ENCODE results near the gene SH3GLB2. TPM values are rescaled to one million over a fixed set of nuclear protein-coding genes. Genes with fewer than 3 reads are reported as not detected.

The SH3GLB2 gene
- total RNA-seq, 5 donors from 2014 or later (not counting 1 experiment from before 2014, with no cell fraction given): 85.8 to 140 (median 131) TPM

DNA sequence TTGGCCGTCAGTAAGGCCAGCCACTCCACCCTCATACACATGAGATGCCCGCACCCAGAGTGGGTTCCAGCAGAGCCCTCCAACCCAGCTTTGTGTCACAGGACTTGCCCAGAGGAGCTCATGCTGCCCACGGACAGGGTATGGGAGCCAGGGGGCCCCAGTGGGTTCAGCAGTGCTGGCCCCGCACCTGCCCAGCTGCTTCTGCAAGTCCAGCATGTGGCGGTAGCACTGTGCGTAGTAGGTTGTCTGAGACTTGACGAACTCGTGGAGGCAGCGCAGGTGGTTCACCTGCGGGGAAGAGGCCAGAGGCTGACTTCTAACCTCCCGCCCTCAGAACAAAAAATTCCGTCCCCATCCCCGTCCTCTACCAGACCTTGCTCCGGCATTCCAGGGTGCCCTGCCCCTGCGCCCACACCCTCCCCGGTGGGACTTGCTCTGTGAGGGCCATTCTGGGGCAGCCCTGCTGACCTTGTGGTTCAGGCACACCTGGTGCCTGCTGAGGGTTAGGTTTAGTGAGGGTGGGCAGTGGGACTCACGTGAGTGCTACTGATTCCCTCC is 18.5 kb downstream of the SH3GLB2 start:
- Histone ChIP-seq H3K4me3 (ENCODE audit: control insufficient read depth in 1 of 2, extremely low read depth in 1 of 2, low read length in 1 of 2) (no peak overlapping the region), H3K36me3 (ENCODE audit: control insufficient read depth in 2 of 2, extremely low read depth in 1 of 2, insufficient read depth in 1 of 2, low read length in 1 of 2) (peaks cover 17 to 81% of the 10 kb centered on the region in 2 donors), H3K4me1 (ENCODE audit: control insufficient read depth in 1 of 2, extremely low read depth in 1 of 2, insufficient read depth in 2 of 2, low read length in 2 of 2) (no peaks in the 10 kb centered on the region), H3K27me3 (replicated peaks in 1 of 2; ENCODE audit: control insufficient read depth in 2 of 2, extremely low read depth in 1 of 2, insufficient read depth in 2 of 2, low read length in 1 of 2) (no peaks in the 10 kb centered on the region), H3K9me3 (no peaks in the 10 kb centered on the region), H3K27ac (ENCODE audit: low read length) (no peak overlapping the region)
- peaks cover 19% of the 10 kb centered on the region for H3K36me3 Mint-ChIP-seq
- H3K4me1 Mint-ChIP-seq: no peaks in the 10 kb centered on the region
- no peak overlapping the region for H3K4me3 Mint-ChIP-seq
- ChIA-PET CTCF (no interaction called here), POLR2A (no interaction called here)
- no peaks in the 10 kb centered on the region for H3K27me3 Mint-ChIP-seq
- H3K9me3 Mint-ChIP-seq: no peaks in the 10 kb centered on the region
- DNase-seq (no peak), ATAC-seq (replicated peaks in 1 of 4) (no peak)
- no peak overlapping the region for H3K27ac Mint-ChIP-seq
- 95% methylated on average over 12 of the region's 17 CpGs for WGBS (ENCODE audit: insufficient coverage)

DNA sequence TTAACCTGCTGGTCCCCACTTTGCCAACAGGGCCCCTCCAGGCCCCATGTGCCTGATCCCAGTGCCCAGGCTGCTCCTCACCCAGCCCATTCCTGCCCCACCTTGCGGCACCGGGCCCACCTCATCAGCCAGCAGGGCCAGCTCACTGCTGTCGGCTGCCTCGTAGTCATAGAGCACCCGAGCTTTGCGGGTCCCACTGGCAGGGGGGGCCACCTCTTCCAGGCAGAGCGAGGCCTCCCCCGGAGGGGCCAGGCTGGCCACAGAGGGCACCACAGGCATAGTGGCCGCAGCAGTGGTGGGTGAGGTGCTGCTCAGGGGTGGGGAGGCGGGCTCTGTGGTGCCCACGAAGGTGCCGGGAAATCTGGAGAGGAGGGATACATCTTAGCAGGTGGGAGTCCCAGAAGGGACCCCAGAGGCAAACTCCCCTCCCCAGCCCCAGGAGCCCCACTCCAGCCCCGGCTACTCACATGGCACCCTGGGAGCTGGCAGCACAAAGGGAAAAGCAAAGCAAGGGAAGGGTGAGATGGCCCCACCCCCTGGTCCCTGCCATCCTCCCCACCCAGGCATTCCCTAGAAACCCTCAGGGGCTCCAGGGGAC is 19.0 kb downstream of the SH3GLB2 start:
- Mint-ChIP-seq H3K36me3 (peaks cover 19% of the 10 kb centered on the region), H3K27me3 (no peaks in the 10 kb centered on the region), H3K9me3 (no peaks in the 10 kb centered on the region), H3K27ac (no peak overlapping the region), H3K4me3 (no peak overlapping the region), H3K4me1 (no peaks in the 10 kb centered on the region)
- H3K36me3 ChIP-seq (ENCODE audit: control insufficient read depth in 2 of 2, extremely low read depth in 1 of 2, insufficient read depth in 1 of 2, low read length in 1 of 2): peaks cover 17 to 76% of the 10 kb centered on the region in 2 donors
- H3K4me3 ChIP-seq (ENCODE audit: control insufficient read depth in 1 of 2, extremely low read depth in 1 of 2, low read length in 1 of 2): no peak overlapping the region
- H3K27ac ChIP-seq (ENCODE audit: low read length): no peak overlapping the region
- H3K9me3 ChIP-seq: no peaks in the 10 kb centered on the region
- H3K4me1 ChIP-seq (ENCODE audit: control insufficient read depth in 1 of 2, extremely low read depth in 1 of 2, insufficient read depth in 2 of 2, low read length in 2 of 2): no peaks in the 10 kb centered on the region
- DNase-seq (no peak), ATAC-seq (replicated peaks in 1 of 4) (no peak)
- ChIA-PET CTCF (no interaction called here), POLR2A (no interaction called here)
- 88% methylated on average over 8 of the region's 13 CpGs for WGBS (ENCODE audit: insufficient coverage)
- H3K27me3 ChIP-seq (replicated peaks in 1 of 2; ENCODE audit: control insufficient read depth in 2 of 2, extremely low read depth in 1 of 2, insufficient read depth in 2 of 2, low read length in 1 of 2): no peaks in the 10 kb centered on the region

DNA sequence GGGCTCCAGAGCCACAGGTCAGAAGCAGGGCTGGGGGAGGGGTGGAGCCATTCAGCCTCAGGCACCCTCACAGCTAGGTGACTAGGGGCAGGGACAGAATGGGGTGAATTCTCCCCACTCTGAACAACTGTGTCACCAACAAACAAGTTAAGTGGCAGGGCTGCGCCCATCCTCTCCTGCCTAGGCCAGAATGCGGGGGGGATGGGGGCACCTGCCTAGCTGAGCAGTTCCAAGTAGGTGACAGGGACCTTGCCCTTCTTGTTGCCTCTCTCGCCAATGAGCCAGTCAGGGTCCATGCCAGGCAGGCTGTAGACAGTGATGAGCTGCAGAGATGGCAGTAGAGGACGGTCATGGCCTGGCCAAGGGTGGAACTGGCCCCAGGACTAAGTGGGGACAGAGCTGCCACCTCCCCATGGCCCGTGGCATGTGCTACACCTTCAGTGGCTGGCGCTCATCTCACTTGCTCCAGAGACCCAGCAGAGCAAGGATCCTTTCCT is 19.6 kb downstream of the SH3GLB2 start:
- H3K4me1 Mint-ChIP-seq: no peaks in the 10 kb centered on the region
- 93% methylated on average over 6 of the region's 6 CpGs for WGBS (ENCODE audit: insufficient coverage)
- H3K27ac Mint-ChIP-seq: no peak overlapping the region
- H3K9me3 Mint-ChIP-seq: no peaks in the 10 kb centered on the region
- H3K36me3 Mint-ChIP-seq: peaks cover 19% of the 10 kb centered on the region
- no peak for ATAC-seq (replicated peaks in 1 of 4)
- Histone ChIP-seq H3K27me3 (replicated peaks in 1 of 2; ENCODE audit: control insufficient read depth in 2 of 2, extremely low read depth in 1 of 2, insufficient read depth in 2 of 2, low read length in 1 of 2) (no peaks in the 10 kb centered on the region), H3K4me1 (ENCODE audit: control insufficient read depth in 1 of 2, extremely low read depth in 1 of 2, insufficient read depth in 2 of 2, low read length in 2 of 2) (no peaks in the 10 kb centered on the region), H3K27ac (ENCODE audit: low read length) (no peak overlapping the region), H3K36me3 (ENCODE audit: control insufficient read depth in 2 of 2, extremely low read depth in 1 of 2, insufficient read depth in 1 of 2, low read length in 1 of 2) (peaks cover 17 to 71% of the 10 kb centered on the region in 2 donors), H3K4me3 (ENCODE audit: control insufficient read depth in 1 of 2, extremely low read depth in 1 of 2, low read length in 1 of 2) (no peak overlapping the region), H3K9me3 (no peaks in the 10 kb centered on the region)
- DNase-seq: no peak
- ChIA-PET POLR2A (no interaction called here), CTCF (no interaction called here)
- H3K4me3 Mint-ChIP-seq: no peak overlapping the region
- no peaks in the 10 kb centered on the region for H3K27me3 Mint-ChIP-seq

DNA sequence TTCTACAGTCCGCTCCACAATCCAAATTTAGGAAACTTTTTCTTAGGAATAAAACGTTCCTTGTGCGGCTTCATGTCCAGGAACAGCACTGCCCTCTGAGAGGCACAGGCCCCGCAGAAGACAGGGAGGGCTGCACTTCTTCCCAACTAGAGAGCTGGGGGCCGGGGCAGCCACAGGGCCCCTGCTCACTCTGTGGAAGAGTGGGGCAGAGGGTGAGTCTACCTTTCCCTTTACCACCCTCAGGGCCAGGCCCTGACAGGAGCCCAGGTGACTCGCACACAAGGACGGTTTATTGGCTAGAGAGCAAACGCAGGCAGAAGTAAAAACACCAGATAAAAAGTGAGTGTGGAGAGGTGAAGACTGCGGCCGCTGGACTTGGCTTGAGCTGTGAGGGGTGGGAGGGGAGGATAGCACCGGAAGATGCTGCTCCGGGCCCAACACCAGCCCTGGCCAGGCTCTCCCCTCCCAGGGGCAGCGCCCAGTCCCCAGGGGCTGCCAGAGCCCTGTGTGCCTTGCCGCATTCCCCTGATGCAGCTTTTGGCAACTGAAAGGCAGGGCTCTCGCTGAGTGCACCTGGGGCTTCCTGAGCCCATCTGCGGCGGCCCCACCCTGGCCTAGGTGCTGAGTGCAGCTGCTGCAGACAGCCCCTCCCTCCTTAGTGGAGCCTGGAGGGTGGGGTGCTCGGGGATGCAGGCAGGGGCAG is 20.2 kb downstream of the SH3GLB2 start:
- H3K27me3 ChIP-seq (replicated peaks in 1 of 2; ENCODE audit: control insufficient read depth in 2 of 2, extremely low read depth in 1 of 2, insufficient read depth in 2 of 2, low read length in 1 of 2): no peaks in the 10 kb centered on the region
- peaks cover 13 to 71% of the 10 kb centered on the region in 2 donors for H3K36me3 ChIP-seq (ENCODE audit: control insufficient read depth in 2 of 2, extremely low read depth in 1 of 2, insufficient read depth in 1 of 2, low read length in 1 of 2)
- Mint-ChIP-seq H3K9me3 (no peaks in the 10 kb centered on the region), H3K4me1 (no peaks in the 10 kb centered on the region), H3K4me3 (no peak overlapping the region), H3K36me3 (peaks cover 21% of the 10 kb centered on the region), H3K27ac (no peak overlapping the region), H3K27me3 (no peaks in the 10 kb centered on the region)
- WGBS (ENCODE audit: insufficient coverage): 98% methylated on average over 10 of the region's 18 CpGs
- ChIA-PET POLR2A (no interaction called here), CTCF (no interaction called here)
- no peak for DNase-seq
- H3K4me3 ChIP-seq (ENCODE audit: control insufficient read depth in 1 of 2, extremely low read depth in 1 of 2, low read length in 1 of 2): no peak overlapping the region
- no peaks in the 10 kb centered on the region for H3K4me1 ChIP-seq (ENCODE audit: control insufficient read depth in 1 of 2, extremely low read depth in 1 of 2, insufficient read depth in 2 of 2, low read length in 2 of 2)
- H3K9me3 ChIP-seq: no peaks in the 10 kb centered on the region
- no peak for ATAC-seq (replicated peaks in 1 of 4)
- H3K27ac ChIP-seq (ENCODE audit: low read length): no peak overlapping the region

DNA sequence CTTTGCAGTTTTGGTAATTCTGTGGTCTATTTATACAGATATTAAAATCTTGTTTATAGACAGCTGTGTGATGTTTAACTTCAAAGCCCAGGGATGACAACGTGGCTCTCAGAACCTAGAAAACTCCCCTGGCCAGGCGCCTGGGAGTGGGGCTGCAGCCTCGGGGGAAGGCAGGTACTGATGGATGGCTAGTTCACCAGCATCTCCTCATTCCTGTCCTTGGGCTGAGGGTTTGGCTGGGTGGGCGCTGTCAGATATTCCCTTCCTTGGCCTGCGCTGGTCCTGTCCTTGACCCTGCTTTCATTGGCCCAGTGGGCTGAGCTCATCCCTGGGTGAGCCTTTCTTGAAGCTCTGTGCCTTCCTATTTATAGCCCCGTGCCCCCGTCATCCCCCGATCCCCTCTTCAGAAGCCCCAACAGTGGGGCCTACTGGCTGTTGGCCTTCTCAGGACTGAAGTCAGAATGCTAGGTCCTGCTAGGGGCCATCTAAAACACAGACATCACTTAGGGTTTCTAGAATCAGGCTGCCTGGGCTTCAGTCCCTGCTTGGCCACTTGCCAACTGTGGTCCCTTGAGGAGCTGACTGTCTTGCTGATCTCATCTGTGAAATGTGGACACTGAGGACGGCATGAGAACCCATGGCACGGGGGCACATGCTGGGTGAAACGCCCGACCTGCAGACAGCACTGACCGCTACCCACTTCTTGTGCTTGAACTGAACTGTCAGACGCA is 20.9 kb downstream of the SH3GLB2 start:
- Histone ChIP-seq H3K4me3 (ENCODE audit: control insufficient read depth in 1 of 2, extremely low read depth in 1 of 2, low read length in 1 of 2) (no peak overlapping the region), H3K9me3 (no peaks in the 10 kb centered on the region), H3K36me3 (ENCODE audit: control insufficient read depth in 2 of 2, extremely low read depth in 1 of 2, insufficient read depth in 1 of 2, low read length in 1 of 2) (peaks cover 20 to 71% of the 10 kb centered on the region in 2 donors), H3K27me3 (replicated peaks in 1 of 2; ENCODE audit: control insufficient read depth in 2 of 2, extremely low read depth in 1 of 2, insufficient read depth in 2 of 2, low read length in 1 of 2) (no peaks in the 10 kb centered on the region), H3K27ac (ENCODE audit: low read length) (no peak overlapping the region), H3K4me1 (ENCODE audit: control insufficient read depth in 1 of 2, extremely low read depth in 1 of 2, insufficient read depth in 2 of 2, low read length in 2 of 2) (no peaks in the 10 kb centered on the region)
- Mint-ChIP-seq H3K4me1 (no peaks in the 10 kb centered on the region), H3K9me3 (no peaks in the 10 kb centered on the region), H3K27me3 (no peaks in the 10 kb centered on the region), H3K4me3 (no peak overlapping the region), H3K27ac (peak overlapping the region in 1 of 2 donors; percentile 66), H3K36me3 (peaks cover 25% of the 10 kb centered on the region)
- 91% methylated on average over 14 of the region's 14 CpGs for WGBS (ENCODE audit: insufficient coverage)
- ChIA-PET CTCF (no interaction called here), POLR2A (no interaction called here)
- no peak for DNase-seq
- peak in 1 of 4 experiments; percentile 8 for ATAC-seq (replicated peaks in 1 of 4)

DNA sequence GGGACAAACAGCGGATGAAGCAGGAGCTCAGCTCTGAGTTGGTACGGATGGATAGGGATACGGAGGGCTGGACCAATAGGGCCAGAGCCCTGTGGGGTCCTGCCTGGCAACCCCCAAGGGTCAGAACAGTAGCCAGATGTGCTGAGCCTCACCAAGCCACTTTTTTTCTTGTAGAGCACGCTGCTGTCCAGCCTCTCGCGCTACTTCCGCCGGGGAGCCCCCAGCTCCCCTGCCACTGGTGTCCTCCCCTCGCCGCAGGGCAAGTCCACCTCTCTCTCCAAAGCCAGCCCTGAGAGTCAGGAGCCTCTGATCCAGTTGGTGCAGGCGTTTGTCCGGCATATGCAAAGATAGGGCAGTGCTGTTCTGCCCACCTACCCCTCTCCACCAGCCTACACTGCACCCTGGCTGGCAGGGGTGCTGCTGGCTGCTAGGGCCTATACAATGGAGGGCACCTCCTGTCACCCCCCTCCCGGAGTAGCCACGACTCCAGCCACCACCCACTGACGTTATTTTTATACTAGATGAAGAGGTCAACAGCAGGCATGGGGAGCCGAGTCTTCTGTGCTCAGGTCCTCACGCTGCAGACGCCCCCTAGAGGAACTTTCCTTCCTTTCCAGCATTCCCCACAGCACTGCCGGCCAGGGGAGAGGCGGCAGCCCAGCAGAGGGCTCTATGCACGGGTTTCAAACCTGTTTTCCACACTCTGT is 21.6 kb downstream of the SH3GLB2 start:
- POLR2A ChIA-PET: no interaction called here
- CTCF ChIA-PET: interaction anchor here in 1 of 2 donors (0.6 kb wide), 1 partner anchor 22 kb away, joined by 10 read pairs; the partner anchor contains the start of gene SH3GLB2
- H3K36me3 ChIP-seq (ENCODE audit: control insufficient read depth in 2 of 2, extremely low read depth in 1 of 2, insufficient read depth in 1 of 2, low read length in 1 of 2): peaks cover 21 to 73% of the 10 kb centered on the region in 2 donors
- no peak overlapping the region for H3K4me3 ChIP-seq (ENCODE audit: control insufficient read depth in 1 of 2, extremely low read depth in 1 of 2, low read length in 1 of 2)
- H3K4me1 ChIP-seq (ENCODE audit: control insufficient read depth in 1 of 2, extremely low read depth in 1 of 2, insufficient read depth in 2 of 2, low read length in 2 of 2): no peaks in the 10 kb centered on the region
- H3K9me3 Mint-ChIP-seq: no peaks in the 10 kb centered on the region
- no peaks in the 10 kb centered on the region for H3K4me1 Mint-ChIP-seq
- H3K9me3 ChIP-seq: no peaks in the 10 kb centered on the region
- no peaks in the 10 kb centered on the region for H3K27me3 Mint-ChIP-seq
- peak overlapping the region in 1 of 2 donors; percentile 55 for H3K27ac Mint-ChIP-seq
- peak in 25 of 35 experiments; percentile 9 to 68 (median 26) for DNase-seq
- no peak overlapping the region for H3K27ac ChIP-seq (ENCODE audit: low read length)
- 75% methylated on average over 14 of the region's 21 CpGs for WGBS (ENCODE audit: insufficient coverage)
- H3K36me3 Mint-ChIP-seq: peaks cover 32% of the 10 kb centered on the region
- H3K27me3 ChIP-seq (replicated peaks in 1 of 2; ENCODE audit: control insufficient read depth in 2 of 2, extremely low read depth in 1 of 2, insufficient read depth in 2 of 2, low read length in 1 of 2): no peaks in the 10 kb centered on the region
- peak; percentile 69 to 83 (median 76) for ATAC-seq (replicated peaks in 1 of 4)
- H3K4me3 Mint-ChIP-seq: no peak overlapping the region

All from T-cell (primary cell).